ENCODE results near the gene DTX2.
"Not testable (repeated sequence)": the region's sequence is repeated elsewhere in the genome, so short reads cannot be mapped to it uniquely, and the experiment has no call there.

DNA sequence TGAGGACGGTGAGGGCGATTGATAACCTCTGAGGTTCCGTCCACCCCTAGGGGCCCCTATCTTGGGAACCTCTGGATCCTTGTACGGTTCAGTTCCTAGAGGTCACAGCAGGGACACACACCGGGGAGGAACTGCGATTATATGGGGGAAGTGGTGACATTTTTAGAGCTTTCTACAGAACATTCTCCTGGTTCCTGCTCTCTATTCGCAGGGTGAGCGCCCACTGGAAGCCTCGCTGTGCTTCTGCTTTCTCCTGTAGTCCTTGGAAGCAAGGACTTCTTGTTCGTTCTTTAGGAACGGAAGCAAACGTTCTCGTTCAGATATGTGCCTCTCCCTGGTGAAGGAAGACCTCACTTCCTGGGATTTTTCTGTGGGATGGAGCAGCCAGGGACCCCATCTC, 26.5 kb downstream of the DTX2 start:
- TF ChIP-seq, protein P1, sequence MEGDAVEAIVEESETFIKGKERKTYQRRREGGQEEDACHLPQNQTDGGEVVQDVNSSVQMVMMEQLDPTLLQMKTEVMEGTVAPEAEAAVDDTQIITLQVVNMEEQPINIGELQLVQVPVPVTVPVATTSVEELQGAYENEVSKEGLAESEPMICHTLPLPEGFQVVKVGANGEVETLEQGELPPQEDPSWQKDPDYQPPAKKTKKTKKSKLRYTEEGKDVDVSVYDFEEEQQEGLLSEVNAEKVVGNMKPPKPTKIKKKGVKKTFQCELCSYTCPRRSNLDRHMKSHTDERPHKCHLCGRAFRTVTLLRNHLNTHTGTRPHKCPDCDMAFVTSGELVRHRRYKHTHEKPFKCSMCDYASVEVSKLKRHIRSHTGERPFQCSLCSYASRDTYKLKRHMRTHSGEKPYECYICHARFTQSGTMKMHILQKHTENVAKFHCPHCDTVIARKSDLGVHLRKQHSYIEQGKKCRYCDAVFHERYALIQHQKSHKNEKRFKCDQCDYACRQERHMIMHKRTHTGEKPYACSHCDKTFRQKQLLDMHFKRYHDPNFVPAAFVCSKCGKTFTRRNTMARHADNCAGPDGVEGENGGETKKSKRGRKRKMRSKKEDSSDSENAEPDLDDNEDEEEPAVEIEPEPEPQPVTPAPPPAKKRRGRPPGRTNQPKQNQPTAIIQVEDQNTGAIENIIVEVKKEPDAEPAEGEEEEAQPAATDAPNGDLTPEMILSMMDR (IDR thresholded peaks at IDR 0.05), result not testable (repeated sequence)
- TF ChIP-seq POLR2A (IDR thresholded peaks at IDR 0.05; ENCODE audit: low read length); JUNB (IDR thresholded peaks at IDR 0.05); EHF (CRISPR knock-in tag; IDR thresholded peaks at IDR 0.05); EP300 (IDR thresholded peaks at IDR 0.05); CBX8 (IDR thresholded peaks at IDR 0.05); SMC3 (IDR thresholded peaks at IDR 0.05): not testable (repeated sequence)
- TF ChIP-seq, protein P2, sequence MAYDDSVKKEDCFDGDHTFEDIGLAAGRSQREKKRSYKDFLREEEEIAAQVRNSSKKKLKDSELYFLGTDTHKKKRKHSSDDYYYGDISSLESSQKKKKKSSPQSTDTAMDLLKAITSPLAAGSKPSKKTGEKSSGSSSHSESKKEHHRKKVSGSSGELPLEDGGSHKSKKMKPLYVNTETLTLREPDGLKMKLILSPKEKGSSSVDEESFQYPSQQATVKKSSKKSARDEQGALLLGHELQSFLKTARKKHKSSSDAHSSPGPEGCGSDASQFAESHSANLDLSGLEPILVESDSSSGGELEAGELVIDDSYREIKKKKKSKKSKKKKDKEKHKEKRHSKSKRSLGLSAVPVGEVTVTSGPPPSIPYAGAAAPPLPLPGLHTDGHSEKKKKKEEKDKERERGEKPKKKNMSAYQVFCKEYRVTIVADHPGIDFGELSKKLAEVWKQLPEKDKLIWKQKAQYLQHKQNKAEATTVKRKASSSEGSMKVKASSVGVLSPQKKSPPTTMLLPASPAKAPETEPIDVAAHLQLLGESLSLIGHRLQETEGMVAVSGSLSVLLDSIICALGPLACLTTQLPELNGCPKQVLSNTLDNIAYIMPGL (CRISPR knock-in tag; IDR thresholded peaks at IDR 0.05; ENCODE audit: borderline replicate concordance), result not testable (repeated sequence)

All from A549 (cell line).